Mammary epithelial cell (primary cell): Measurements from ENCODE around the gene FBXO24.

Experiments used
- CTCF ChIP-seq, 2 donors: IDR thresholded peaks in 1 of 2; conservative IDR thresholded peaks in 1 of 2; 2 replicates each; pipeline ENCODE4 v1.5.1; 2011 to 2012; ENCODE audit warnings: inconsistent platforms in 2 of 2, low read length in 2 of 2, mild to moderate bottlenecking in 2 of 2, control low read depth in 1 of 2, low read depth in 1 of 2; ENCODE audit not compliant: insufficient read depth in 1 of 2; ENCODE audit errors: extremely low read depth in 1 of 2
- EZH2 ChIP-seq: IDR thresholded peaks from 2 replicates; pipeline ENCODE4 v1.6.1; 2012; ENCODE audit warnings: low read length, inconsistent platforms, borderline replicate concordance

- peak; percentile 27 to 38 for TF ChIP-seq CTCF (conservative IDR thresholded peaks at IDR 0.05 in 1 of 2, IDR thresholded peaks at IDR 0.05 in 1 of 2; ENCODE audit: extremely low read depth in 1 of 2, insufficient read depth in 1 of 2, low read depth in 1 of 2, low read length in 2 of 2)
- no peak for TF ChIP-seq EZH2
These were observed 17.0 kb upstream of the FBXO24 start for GRCh38 chr7:100568896-100569844.
